Activated T-cell treated with anti-CD3 and anti-CD28 coated beads, Interleukin-2, amount 50 U/mL, for 1 hour (primary cell): ENCODE data around the gene PHKA1.
"Not testable (repeated sequence)": the region's sequence is repeated elsewhere in the genome, so short reads cannot be mapped to it uniquely, and the experiment has no call there.

Experiments used
- DNase-seq: peaks from one replicate; pipeline ENCODE4 v3.0.0-alpha.2; 2020

The PHKA1 gene

GRCh38 chrX:72568406-72569092, 145.6 kb downstream of the PHKA1 start:
- no peak for DNase-seq

GRCh38 chrX:72566448-72566847, 147.7 kb downstream of the PHKA1 start:
- no peak for DNase-seq

GRCh38 chrX:72559655-72560054, 154.5 kb downstream of the PHKA1 start:
- not testable (repeated sequence) for DNase-seq

GRCh38 chrX:72554448-72555140, 159.5 kb downstream of the PHKA1 start:
- DNase-seq: no peak

- not testable (repeated sequence) for DNase-seq
Observed at GRCh38 chrX:72552443-72552842, 161.7 kb downstream of the PHKA1 start.

GRCh38 chrX:72545990-72546389, 168.1 kb downstream of the PHKA1 start:
- DNase-seq: no peak

- DNase-seq: no peak
Observed at GRCh38 chrX:72540318-72540717, 173.8 kb downstream of the PHKA1 start.

GRCh38 chrX:72539822-72540221, 174.3 kb downstream of the PHKA1 start:
- no peak for DNase-seq

- no peak for DNase-seq
Observed at GRCh38 chrX:72536542-72536941, 177.6 kb downstream of the PHKA1 start.

- no peak for DNase-seq
Observed at GRCh38 chrX:72532366-72532765, 181.7 kb downstream of the PHKA1 start.
